Hepatocyte (in vitro differentiated cells): ENCODE measurements around the gene HIC2.
"Not testable (repeated sequence)": the region's sequence is repeated elsewhere in the genome, so short reads cannot be mapped to it uniquely, and the experiment has no call there.

ENCODE experiments used
- EZH2phosphoT487 ChIP-seq: fragments of 200-600 bp; sonication (generic); IDR thresholded peaks from one replicate; pipeline ENCODE4 v1.6.1; 2018; ENCODE audit warnings: antibody characterized with exemption, mild to moderate bottlenecking, low read depth, moderate library complexity; ENCODE audit not compliant: unreplicated experiment, severe bottlenecking
- TF ChIP-seq, protein P1 (sequence below): fragments of 200-600 bp; sonication (generic); IDR thresholded peaks from 2 replicates; pipeline ENCODE4 v1.5.1; 2016; ENCODE audit warnings: antibody characterized with exemption, mild to moderate bottlenecking; ENCODE audit not compliant: poor library complexity

GRCh38 chr22:21417853-21418252, 682 bp downstream of the HIC2 start:
- TF ChIP-seq, protein P1, sequence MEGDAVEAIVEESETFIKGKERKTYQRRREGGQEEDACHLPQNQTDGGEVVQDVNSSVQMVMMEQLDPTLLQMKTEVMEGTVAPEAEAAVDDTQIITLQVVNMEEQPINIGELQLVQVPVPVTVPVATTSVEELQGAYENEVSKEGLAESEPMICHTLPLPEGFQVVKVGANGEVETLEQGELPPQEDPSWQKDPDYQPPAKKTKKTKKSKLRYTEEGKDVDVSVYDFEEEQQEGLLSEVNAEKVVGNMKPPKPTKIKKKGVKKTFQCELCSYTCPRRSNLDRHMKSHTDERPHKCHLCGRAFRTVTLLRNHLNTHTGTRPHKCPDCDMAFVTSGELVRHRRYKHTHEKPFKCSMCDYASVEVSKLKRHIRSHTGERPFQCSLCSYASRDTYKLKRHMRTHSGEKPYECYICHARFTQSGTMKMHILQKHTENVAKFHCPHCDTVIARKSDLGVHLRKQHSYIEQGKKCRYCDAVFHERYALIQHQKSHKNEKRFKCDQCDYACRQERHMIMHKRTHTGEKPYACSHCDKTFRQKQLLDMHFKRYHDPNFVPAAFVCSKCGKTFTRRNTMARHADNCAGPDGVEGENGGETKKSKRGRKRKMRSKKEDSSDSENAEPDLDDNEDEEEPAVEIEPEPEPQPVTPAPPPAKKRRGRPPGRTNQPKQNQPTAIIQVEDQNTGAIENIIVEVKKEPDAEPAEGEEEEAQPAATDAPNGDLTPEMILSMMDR: not testable (repeated sequence)
- TF ChIP-seq EZH2phosphoT487: not testable (repeated sequence)
